IPS DF 4.7 (cell line): ENCODE measurements around the gene THAP12.

Experiments
- DNase-seq: peaks from one replicate; pipeline ENCODE4 v3.0.0-alpha.2; 2013; ENCODE audit warnings: low spot score; ENCODE audit errors: extremely low read depth

The THAP12 gene

GRCh38 chr11:76380159-76380976, 564 bp downstream of the THAP12 start:
- DNase-seq, result no peak

DNA sequence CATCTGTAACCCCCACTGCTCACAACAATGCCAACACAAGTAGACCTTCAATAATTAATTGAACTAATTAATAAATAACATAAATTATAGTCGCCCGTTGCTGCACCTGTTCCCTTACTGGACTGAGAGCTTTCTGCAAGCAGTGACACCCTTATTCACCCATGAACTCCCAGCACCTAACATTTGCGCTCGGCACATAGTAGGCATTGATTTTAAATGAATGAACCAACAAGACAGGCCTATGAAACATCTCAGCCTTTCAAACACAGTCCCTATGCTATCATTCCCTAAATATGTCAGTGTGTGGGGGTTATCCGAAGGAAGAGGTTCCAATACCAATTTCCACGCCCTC, 1.1 kb downstream of the THAP12 start:
- DNase-seq, result no peak

GRCh38 chr11:76376746-76377558, 4.0 kb downstream of the THAP12 start:
- no peak for DNase-seq

GRCh38 chr11:76371170-76371569, 9.8 kb downstream of the THAP12 start:
- DNase-seq, result no peak

GRCh38 chr11:76369406-76369805, 11.5 kb downstream of the THAP12 start:
- DNase-seq, result no peak

DNA sequence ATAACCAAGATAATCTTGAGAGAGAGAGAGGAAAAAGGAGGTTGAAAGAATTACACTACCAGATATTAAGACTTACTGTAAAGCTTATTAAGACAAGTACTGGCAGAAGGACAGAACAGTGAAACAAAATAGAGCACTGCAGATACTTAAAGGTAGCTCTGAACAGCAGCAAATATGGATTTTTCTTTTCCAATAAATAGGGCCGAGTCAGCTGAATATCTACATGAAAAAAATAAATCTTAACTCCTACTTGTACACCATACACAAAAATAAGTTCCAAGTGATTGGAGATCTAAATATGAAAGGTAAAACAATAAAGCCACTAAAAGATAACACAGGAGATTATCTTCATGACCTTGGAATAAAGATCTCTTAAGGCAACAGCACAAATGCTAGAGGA, 12.4 kb downstream of the THAP12 start:
- DNase-seq, result no peak

DNA sequence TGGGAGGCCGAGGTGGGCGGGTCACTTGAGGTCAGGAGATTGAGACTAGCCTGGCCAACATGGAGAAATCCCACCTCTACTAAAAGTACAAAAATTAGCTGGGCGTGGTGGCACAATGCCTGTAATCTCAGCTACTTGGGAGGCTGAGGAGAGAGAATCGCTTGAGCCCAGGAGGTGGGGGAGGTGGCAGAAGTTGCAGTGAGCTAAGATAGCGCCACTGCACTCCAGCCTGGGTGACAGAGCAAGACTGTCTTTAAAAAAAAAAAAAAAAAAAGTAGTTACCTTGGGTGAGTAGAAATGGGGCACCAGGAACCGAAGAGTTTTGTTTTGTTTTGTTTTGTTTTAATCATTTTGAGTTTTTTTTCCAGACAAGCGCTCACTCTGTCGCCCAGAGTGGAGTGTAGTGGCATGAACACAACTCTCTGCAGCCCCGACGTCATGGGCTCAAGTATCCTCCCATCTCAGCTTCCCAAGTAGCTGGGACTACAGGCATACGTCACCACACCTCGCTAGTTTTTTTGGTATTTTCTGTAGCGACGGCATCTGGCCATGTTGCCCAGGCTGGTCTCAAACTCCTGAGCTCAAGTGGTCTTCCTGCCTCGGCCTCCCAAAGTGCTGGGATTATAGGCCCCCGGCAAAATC, 15.8 kb downstream of the THAP12 start:
- no peak for DNase-seq

DNA sequence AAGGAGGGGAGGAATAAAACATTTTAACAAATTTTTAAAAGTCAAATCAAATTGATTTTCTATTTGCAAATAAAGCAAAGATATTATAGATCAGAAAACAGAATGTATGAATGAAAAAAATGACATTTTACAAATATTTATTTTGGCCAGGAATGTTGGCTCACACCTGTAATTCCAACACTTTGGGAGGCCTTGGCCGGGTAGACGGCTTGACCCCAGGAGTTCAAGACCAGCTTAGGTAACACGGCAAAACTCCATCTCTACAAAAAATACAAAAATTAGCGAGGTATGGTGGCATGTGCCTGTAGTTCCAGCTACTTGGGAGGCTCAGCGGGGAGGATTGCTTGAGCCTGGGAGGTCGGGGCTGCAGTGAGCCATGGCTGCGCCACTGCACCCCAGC, 18.2 kb downstream of the THAP12 start:
- no peak for DNase-seq

DNA sequence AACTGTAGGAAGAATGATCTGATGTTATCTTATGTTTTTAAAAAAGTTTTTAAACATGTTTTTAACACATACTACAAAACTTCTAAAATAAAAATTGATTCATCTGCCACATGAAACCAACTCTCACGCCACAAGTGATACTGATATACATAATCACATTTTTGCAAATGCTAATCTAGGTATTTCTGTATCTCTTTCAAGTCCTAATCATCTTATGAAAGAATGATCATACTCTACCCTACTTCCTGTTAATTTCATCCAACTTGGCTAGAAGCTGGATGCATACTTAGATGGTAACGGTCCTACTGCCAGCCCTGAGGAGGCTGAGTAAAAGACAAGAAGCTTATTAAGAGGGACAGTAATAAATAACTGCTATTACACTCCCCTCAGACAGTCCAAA, 19.2 kb downstream of the THAP12 start:
- DNase-seq, result no peak

- DNase-seq, result no peak
Observed at GRCh38 chr11:76361374-76361773, 19.6 kb downstream of the THAP12 start.

- no peak for DNase-seq
Observed at GRCh38 chr11:76355172-76355571, 25.8 kb downstream of the THAP12 start.

GRCh38 chr11:76348348-76348747, 32.6 kb downstream of the THAP12 start:
- no peak for DNase-seq

DNA sequence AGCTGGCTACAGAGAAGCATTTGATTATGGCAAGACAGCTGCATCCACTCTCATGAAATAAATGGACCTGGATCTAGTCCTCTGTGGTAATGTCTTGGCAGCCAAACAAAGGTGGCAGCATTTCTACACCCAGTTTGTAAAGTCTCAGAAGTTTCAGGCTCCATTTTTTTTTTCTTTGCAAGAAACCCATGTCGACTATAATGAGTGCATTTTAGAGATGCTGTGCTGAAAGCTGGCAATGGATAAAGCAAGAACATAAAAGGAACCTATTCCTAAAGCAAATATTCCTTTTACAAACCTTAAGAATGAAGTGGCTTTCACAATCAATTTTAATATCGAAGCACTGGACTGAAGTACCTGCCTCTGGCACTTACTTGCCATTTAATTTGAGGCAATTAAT, 33.5 kb downstream of the THAP12 start:
- no peak for DNase-seq

DNA sequence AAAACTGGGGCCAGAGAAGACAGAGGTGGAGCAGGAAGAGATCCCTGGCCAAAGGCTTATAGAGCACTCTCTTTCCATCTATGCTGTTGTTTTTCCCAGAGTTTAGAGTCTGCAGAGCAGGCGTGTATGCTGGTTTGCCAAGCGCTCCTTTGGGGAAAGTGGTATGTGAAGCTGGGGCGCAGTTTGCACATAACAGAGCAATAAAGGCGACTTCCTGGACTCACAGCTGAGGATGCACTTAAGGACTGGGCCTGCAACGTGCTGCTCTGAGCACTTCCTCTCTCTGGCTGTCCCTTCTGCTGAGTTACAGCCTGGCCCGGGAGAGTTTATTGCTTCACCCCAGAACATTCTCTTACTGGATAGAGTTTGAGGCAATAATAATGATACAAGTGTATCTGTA, 41.7 kb downstream of the THAP12 start:
- DNase-seq, result no peak

DNA sequence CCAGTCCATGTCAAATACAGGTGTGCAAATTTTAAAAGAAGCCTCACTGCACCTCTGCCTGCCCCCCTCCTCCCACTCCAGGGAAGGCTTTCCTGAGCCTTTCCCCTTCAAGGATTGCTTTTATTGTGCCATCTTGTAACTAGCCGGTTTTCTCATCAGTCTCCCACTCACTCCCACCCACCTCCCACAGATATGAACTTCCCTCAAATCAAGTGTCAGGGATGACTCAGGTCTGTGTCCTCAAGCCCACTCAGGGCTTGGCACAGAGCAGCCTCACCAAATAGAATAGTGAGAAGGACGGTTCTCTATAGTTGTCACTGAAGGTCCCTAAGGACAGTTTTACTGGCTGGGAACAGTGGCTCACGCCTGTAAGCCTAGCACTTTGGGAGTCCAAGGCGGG, 43.0 kb downstream of the THAP12 start:
- no peak for DNase-seq

DNA sequence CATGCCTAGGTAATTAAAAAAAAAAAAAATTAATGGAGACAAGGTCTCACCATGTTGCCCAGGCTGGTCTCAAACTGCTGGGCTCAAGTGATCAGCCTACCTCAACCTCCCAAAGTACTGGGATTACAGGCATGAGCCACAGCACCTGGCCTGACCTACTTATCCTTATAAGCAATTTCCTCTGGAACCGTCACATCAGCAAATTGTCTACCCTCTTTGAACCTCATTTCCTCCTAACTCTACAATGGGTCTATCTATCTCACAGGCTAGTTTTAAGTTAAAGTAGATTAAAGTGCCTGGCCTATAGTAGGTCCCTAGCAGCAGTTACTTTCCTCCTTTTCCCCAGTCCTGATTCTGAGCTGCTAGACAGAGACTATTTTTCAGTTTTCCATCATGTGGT, 43.5 kb downstream of the THAP12 start:
- no peak for DNase-seq

DNA sequence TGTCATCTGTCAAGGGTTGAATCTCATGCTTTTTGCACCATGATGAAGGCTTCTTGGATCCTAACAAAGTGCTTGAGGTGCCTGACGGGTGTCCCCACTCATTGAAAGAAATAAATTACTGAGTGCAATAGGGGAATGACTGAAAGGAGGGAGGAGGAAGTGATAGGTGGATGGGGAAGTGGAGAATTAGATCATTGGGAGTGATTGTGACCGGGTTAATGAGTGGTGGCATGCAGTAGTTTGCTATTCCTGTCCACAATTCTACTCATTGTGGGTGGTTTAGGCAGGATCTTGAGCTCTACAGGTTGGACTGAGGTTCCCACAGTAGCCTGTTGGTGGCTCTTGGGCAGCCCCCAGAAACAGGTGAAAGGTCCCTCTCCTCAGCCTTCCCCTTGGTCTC, 44.3 kb downstream of the THAP12 start:
- no peak for DNase-seq

DNA sequence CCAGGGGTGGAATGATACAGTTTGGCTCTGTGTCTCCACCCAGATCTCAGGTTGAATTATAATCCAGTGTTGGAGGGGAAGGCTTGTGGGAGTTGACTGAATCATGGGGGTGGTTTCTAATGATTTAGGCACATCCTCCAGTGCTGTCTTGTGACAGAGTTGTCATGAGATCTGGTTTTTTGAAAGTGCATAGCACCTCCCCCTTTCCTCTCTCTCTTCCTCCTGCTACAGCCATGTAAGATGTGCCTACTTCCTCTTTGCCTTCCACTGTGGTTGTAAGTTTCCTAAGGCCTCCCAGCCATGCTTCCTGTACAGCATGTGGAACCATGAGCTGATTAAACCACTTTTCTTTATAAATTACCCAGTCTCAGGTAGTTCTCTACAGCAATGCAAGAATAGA, 45.1 kb downstream of the THAP12 start:
- DNase-seq, result no peak

DNA sequence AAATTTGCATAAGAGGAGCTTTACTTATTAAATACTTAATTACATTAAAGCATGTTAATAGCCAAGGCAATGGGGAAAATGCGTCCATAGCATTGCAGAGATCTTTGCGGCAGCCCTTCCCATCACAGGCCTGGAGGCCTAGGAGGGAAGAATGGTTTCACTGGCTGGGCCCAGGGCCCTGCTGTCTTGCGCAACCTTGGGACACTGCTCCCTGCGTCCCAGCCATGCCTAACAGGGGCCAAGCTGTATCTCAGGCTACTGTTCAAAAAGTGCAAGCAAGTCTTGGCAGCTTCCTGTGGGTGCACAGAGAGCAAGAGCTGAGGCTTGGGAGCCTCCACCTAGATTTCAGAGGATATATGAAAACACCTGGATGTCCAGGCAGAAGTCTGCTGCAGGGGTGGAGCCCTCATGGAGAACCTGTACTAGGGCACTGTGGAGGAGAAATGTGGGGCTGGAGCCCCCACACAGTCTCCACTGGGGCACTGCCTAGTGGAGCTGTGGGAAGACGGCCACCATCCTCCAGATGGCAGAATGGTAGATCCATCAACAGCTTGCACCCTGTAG, 46.0 kb downstream of the THAP12 start:
- no peak for DNase-seq

DNA sequence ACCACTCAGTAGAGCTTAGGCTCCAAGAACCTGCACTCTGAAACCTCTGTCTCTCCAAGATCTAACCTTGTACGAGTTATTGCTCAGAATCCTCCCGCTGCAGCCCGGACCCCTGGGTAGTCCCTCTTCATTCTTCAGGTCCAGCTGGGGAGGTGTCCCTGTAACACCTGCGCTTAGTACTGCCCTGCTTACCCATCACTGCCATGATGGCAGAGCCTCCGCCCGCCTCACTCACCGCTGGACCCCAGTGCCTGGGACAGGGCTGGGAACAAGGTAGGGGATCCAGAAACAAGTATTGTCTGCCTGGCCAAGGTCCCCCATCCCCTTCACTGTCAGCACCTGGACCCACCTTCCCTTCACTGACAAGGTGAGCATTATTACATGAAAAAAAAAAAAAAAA, 50.3 kb downstream of the THAP12 start:
- DNase-seq, result no peak

DNA sequence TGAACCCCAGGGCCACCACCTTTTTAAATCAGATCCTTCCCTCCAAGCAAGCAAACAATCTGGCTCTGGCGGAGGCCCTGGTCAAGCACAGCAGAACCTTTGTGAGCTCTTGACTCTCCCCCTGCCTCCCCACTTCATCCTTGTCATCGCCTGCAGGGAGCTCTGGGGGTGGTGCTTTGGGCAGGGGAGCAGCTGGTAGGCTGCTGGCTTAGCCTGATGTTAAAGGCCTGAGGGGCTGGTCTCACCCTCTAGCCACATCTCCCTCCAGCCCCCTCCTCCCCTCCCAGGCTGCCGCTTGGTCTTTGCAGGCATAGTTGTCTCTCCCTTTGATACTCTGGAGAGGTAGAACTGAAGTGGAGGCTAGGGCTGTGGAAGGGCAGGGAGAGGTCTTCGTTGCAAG, 50.9 kb downstream of the THAP12 start:
- no peak for DNase-seq

DNA sequence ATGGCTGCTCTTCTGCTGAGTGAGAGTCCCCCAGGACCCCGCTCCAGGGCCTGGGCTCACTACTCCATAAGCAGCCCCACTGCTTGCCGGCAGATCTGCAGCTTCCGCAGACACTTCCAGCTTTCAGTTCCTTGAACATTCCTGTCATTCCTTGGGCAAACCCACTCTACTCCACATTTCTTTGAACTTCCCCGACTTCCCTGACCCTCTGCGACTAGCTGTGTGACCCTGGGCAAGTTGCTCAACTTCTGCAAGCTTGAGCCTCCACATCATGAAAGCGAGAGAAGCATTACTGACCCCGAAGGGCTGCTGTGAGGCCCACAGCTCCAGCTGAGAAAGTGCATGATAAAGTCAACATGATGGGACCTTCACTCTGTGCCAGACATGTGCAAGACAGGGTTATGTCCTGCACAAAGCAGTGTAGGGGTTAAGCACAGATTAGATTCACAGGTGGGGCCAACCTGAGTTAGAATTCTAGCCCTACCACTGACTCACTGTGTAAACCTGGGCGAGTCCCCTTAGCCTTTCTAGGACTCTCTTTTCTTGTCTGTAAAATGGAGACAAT, 51.8 kb downstream of the THAP12 start:
- no peak for DNase-seq
